Embryonic facial prominence (tissue), 1 donor: Measurements from ENCODE around the gene PPP3CB.

Experiments
- DNase-seq: peaks from one replicate; pipeline ENCODE4 v3.0.0-alpha.2; 2016; ENCODE audit errors: extremely low spot score

The PPP3CB gene

GRCh38 chr10:73480158-73480557 lies 15.7 kb downstream of the PPP3CB start:
- no peak for DNase-seq

- DNase-seq: no peak
Measured at GRCh38 chr10:73478636-73479035, 17.2 kb downstream of the PPP3CB start.

GRCh38 chr10:73471226-73471625 lies 24.6 kb downstream of the PPP3CB start:
- no peak for DNase-seq

GRCh38 chr10:73469579-73469978 lies 26.2 kb downstream of the PPP3CB start:
- no peak for DNase-seq

- DNase-seq: no peak
Measured at GRCh38 chr10:73467206-73467605, 28.6 kb downstream of the PPP3CB start.

- no peak for DNase-seq
Measured at GRCh38 chr10:73465978-73466726, 29.7 kb downstream of the PPP3CB start.

- DNase-seq: no peak
Measured at GRCh38 chr10:73460897-73461296, 34.9 kb downstream of the PPP3CB start.

GRCh38 chr10:73459683-73460314 lies 36.0 kb downstream of the PPP3CB start:
- DNase-seq: no peak

- no peak for DNase-seq
Measured at GRCh38 chr10:73456187-73456890, 39.5 kb downstream of the PPP3CB start.

GRCh38 chr10:73449113-73449512 lies 46.7 kb downstream of the PPP3CB start:
- no peak for DNase-seq

GRCh38 chr10:73448384-73448783 lies 47.4 kb downstream of the PPP3CB start:
- DNase-seq: no peak

GRCh38 chr10:73446926-73447325 lies 48.9 kb downstream of the PPP3CB start:
- no peak for DNase-seq

GRCh38 chr10:73444457-73444856 lies 51.4 kb downstream of the PPP3CB start:
- DNase-seq: no peak

GRCh38 chr10:73439605-73440312 lies 56.1 kb downstream of the PPP3CB start:
- DNase-seq: no peak

- no peak for DNase-seq
Measured at GRCh38 chr10:73439055-73439454, 56.8 kb downstream of the PPP3CB start.

- no peak for DNase-seq
Measured at GRCh38 chr10:73433538-73433867, 62.3 kb downstream of the PPP3CB start, which contains the start of gene MSS51. MSS51 (minus strand) TSS chr10:73433561; CDS start chr10:73428284, 5,277 bp downstream.

- DNase-seq: no peak
Measured at GRCh38 chr10:73432646-73433537, 62.9 kb downstream of the PPP3CB start.

GRCh38 chr10:73426318-73426717 lies 69.5 kb downstream of the PPP3CB start:
- no peak for DNase-seq

- no peak for DNase-seq
Measured at GRCh38 chr10:73424478-73424877, 71.3 kb downstream of the PPP3CB start.

- DNase-seq: no peak
Measured at GRCh38 chr10:73423309-73423708, 72.5 kb downstream of the PPP3CB start.

GRCh38 chr10:73416571-73416970 lies 79.3 kb downstream of the PPP3CB start:
- DNase-seq: no peak
